Gastrocnemius medialis (tissue), 4 donors: ENCODE results near the gene AHDC1.

ENCODE experiments used
- CTCF ChIP-seq, 5 experiments: fragments of 450-650 bp in 3 of 5; fragments of 200-600 bp in 2 of 5; sonication (generic) in 2 of 5; IDR thresholded peaks in 4 of 5; conservative IDR thresholded peaks in 1 of 5; 1 replicate in 4 of 5; 2 replicates in 1 of 5; pipeline ENCODE4 v1.5.1; 2016 to 2019; ENCODE audit warnings: antibody characterized with exemption in 5 of 5, mild to moderate bottlenecking in 3 of 5, moderate library complexity in 3 of 5
- POLR2A ChIP-seq, 2 donors: fragments of 450-650 bp; IDR thresholded peaks; one replicate each; pipeline ENCODE4 v1.6.1; 2017; ENCODE audit warnings: antibody characterized with exemption in 2 of 2, mild to moderate bottlenecking in 2 of 2, moderate library complexity in 2 of 2

GRCh38 chr1:27536767-27537166, 67.2 kb downstream of the AHDC1 start:
- TF ChIP-seq CTCF (IDR thresholded peaks at IDR 0.05 in 4 of 5, conservative IDR thresholded peaks at IDR 0.05 in 1 of 5) (no peak), POLR2A (IDR thresholded peaks at IDR 0.05) (no peak)
